Stimulated activated CD4-positive, alpha-beta T cell treated with anti-CD3 and anti-CD28 coated beads, Interleukin-4, amount 100 ng/mL, for 48 hours (primary cell): ENCODE data around the gene GRIK4.
A peak's percentile ranks its signal among the peaks of the same experiment; 100 is the strongest.
"Not testable (repeated sequence)": the region's sequence is repeated elsewhere in the genome, so short reads cannot be mapped to it uniquely, and the experiment has no call there.

ENCODE experiments used
- DNase-seq, 2 donors: peaks; one replicate each; pipeline ENCODE4 v3.0.0-alpha.2; 2020; ENCODE audit warnings: low read depth in 2 of 2

The GRIK4 gene, protein sequence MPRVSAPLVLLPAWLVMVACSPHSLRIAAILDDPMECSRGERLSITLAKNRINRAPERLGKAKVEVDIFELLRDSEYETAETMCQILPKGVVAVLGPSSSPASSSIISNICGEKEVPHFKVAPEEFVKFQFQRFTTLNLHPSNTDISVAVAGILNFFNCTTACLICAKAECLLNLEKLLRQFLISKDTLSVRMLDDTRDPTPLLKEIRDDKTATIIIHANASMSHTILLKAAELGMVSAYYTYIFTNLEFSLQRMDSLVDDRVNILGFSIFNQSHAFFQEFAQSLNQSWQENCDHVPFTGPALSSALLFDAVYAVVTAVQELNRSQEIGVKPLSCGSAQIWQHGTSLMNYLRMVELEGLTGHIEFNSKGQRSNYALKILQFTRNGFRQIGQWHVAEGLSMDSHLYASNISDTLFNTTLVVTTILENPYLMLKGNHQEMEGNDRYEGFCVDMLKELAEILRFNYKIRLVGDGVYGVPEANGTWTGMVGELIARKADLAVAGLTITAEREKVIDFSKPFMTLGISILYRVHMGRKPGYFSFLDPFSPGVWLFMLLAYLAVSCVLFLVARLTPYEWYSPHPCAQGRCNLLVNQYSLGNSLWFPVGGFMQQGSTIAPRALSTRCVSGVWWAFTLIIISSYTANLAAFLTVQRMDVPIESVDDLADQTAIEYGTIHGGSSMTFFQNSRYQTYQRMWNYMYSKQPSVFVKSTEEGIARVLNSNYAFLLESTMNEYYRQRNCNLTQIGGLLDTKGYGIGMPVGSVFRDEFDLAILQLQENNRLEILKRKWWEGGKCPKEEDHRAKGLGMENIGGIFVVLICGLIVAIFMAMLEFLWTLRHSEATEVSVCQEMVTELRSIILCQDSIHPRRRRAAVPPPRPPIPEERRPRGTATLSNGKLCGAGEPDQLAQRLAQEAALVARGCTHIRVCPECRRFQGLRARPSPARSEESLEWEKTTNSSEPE

DNA sequence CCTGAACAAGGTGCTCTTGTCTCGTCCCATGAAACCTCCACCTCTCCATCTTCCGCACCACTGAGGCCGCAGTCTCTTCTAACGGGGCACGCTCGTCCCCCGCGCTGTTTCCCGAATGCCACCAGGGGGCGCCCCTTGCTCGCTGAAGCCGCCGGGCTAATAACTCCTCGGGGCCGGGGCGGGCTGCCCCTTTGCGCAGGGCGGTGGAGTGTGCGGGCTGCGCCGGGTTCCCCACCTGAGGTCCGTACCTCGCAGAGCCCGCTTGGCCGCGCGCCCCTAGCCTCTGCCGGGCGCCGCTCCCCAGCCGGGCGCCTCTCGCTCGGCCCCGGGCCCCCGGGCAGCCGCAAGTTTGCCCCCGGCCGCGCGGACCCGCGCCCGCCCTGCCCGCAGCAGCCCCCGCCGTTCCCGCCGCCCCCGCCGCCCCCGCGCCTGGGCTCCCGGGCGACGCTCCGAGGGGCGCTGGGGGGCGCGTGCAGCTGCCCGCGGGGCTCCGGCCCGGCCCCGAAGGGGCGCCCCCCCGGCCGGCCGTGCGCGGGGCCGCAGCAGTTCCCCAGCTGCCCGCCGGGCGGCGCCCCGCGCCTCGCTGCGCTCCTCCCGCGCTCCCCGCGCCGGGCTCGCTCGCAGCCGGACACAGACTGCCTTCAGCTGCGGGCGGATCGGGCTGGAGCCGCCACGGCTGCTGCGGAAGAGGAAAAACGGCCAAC lies at the start of gene GRIK4:
TSS of gene GRIK4 (plus strand) at position 633 of the 704 bp plus-strand sequence. CDS start 148,571 bp downstream, outside the sequence.
- peak; percentile 67 to 79 for DNase-seq

DNA sequence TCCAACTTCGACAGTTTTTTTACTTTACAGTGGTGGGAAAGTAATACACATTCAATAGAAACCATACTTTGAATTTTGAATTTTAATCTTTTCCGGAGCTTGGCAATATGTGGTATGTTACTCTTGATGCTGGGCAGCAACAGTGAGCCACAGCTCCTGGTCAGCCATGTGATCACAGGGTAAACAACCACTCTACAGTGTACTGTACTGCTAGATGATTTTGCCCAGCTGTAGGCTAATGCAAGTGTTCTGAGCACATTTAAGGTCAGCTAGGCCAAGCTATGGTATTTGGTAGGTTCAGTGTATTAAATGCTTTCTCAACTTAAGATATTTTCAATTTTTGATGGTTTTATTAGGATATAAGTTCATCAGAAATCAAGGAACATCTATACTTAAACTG lies 48.7 kb upstream of the GRIK4 start:
- DNase-seq = no peak

DNA sequence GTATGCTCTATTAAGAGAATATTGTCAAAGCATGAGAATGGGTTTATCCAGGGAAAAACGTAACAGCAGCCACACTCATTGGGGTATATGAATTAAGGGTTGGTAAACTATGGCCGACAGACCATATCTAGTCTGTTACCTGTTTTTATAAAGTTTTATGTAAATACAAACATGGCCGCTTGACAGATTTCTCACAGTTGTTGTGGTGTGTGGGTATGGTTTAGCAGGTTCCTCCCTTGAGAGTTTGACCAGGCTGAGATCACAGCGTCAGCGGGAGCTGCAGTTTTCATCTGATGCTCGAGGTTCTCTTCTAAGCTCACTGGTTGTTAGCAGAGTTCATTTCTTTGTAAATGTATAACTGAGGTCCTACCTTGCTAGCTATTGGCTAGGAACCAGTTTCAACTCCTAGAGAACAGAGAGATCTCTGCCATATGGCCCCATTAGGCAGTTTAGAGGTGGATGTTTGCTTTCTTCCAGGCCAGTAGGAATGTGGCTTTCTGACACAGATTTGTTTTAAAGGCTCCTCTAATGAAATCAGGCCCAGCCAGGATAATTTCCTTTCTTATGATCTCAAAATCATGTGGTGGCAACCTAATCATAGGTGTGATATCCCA lies 45.5 kb upstream of the GRIK4 start:
- DNase-seq = no peak

DNA sequence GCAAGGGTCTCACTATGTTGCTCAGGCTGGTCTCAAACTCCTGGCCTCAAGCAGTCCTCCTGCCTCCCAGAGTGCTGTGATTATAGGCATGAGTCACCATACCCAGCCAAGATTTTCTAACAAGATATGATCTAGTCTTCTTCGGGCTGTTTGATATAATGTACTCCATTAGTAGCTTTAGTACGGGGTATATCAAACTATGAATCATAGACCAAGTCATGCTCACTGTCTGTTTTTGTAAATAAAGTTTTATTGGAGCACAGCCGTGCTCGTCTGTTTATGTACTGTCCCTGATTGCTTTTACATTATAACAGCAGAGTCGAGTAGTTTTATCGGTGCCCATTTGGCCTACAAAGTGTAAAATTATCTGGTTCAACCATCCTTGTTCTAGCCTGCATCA lies 43.9 kb upstream of the GRIK4 start:
- DNase-seq = no peak

DNA sequence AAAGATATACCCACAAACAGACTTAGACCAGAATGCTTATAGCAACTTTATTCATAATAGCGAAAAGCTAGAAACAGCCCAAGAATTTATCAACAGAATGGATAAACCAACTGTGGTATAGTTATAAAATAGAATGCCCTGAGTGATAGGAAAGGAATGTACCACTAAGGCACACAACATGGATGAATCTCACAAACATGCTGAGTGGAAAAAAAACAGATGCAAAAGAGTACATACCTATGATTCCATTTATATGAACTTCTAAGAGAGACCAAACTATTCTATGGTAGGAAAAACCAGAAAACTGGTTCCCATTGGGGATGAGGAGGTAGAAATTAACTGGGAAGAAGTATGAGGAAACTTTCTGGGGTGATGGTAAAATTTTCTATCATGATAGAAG lies 40.4 kb upstream of the GRIK4 start:
- DNase-seq = no peak

DNA sequence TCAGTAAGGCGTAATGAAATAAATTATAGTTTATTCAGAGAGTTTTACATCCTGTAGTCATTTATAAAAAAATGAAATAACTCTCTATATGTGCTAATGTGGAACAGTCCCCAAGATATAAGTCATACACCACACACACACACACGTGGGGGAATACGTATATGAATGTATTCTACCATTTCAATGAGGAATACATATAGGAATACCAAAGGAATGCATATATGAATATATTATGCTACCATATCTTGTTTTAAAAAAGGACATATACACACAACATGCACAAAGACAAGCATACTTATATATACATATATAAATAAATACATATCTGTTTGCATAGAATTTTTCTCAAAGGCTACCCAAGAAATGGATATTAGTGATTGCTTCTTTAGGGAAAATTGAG lies 39.6 kb upstream of the GRIK4 start:
- DNase-seq = no peak

DNA sequence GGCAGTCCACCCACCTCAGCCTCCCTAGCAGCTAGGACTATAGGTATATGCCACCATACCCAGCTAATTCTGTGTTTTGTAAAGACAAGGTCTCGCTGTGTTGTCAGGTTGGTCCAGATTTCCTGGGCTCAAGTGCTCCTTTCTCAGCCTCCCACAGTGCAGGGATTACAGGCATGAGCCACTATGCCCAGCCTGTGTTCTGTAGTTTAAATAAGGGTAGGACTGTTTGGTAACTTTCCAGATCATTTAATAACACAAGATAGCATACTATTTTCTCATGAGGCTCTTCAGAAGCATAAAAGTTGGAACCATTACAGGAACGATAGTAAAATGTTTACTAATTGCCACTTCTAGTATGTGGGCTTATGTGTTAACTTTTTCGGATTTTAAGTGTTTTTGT lies 38.0 kb upstream of the GRIK4 start:
- no peak for DNase-seq

DNA sequence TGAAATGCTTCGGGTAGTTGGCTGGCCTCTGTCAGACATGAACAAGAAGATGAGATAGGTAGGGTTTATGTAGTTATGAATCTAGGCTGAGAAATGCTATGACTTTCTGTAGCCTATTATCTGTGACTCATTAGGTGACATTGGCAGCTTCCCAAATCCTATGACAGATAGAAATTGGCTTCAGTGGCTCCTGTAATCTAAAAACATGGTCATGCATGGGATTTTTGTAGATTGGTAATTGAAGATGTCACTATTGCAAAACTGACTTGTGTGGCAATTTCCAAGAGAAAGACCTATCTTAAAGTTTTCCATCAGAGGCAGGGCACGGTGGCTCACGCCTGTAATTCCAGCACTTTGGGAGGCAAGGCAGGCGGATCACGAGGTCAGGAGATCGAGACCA lies 29.4 kb upstream of the GRIK4 start:
- no peak for DNase-seq

DNA sequence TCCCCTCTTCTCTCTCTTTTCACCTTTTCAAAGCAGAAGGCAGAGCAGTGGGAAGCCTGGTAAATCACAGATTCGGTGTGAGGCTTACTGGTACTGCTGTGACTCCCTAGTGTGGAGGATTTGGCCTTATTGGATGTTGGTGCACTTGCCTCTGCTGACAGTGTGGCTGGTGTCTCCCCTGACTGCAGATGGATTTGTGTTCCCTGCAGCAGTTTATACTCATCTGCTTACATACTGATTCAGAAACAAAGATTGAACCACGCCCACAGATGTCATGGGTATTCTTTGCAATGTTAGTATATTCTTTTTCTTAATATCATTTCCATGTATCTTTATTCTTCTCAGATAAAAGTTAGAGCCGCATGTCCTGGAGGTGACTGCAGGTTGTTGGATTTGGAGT lies 26.8 kb upstream of the GRIK4 start:
- DNase-seq = no peak

DNA sequence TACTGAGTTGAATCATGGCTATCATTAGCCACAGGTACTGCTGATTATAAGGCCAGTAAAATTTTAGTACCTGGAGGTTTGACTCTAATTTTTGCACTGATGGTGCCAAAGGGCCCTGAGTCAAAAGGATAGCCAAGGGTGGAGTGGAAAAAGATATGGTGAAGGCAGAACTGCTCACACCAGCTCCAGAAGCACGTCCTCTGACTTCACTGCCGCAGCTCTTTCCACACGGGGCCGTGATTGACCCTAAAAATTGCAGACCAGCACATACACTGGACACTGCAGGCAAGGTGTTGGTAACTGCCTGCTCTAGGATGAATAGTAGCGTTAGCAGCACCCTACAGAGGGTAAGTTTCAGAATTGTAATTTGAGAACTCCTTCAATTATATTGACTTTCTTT lies 25.4 kb upstream of the GRIK4 start:
- no peak for DNase-seq

DNA sequence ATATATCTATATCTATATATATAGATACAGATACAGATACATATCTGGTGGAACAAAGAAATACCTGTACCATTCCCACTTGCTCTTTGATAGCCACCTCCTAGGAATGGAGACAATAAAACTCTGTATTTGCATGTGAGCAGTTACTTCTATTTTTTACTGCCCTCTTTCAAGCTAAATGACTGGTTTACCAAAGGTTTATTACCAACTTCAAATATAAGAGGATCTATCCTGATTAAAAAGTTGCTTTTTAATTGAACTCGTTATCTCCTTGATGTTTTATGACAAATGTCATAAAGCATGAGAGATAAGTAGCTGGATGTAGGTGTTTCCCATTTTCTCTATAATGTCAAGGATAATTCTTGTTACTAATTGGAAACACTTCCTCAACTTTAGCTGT lies 21.7 kb upstream of the GRIK4 start:
- no peak for DNase-seq

DNA sequence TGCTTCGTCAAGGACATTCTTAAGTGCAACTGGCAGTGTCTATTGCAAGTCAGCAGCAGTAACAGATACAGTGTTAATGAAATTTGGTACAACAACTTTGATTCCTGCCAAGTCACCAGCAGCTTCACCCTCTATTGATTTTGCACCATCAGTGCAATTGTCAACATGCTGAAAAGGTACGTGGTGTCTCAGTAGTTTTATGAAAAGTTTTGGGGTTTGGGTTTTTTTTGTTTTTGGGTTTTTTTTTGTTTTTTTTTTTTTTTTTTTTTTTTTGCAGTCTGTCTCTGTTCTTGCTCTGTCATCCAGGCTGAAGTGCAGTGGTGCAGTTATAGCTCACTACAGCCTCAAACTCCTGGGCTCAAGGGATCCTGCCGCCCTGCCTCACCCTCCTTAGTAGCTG lies 19.1 kb upstream of the GRIK4 start:
- DNase-seq = no peak

DNA sequence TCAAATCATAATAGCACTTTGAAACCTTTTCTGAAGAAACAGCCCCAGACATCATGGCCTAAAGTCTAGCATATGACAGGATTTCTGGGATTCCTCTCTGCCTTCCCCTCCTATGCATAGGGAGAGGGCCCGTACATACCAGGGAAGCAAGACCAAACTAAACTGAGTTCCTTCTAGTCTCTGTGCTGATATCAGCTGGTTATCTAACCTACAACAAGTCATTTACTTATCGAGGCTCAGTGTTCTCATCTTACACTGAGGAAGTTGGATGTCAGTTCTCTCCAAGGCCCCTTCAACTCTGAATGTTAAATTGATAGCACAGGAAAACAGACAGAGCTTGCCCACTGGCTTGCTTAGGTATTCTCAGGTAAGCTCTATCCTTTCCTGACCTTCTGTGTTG lies 17.0 kb upstream of the GRIK4 start:
- DNase-seq = no peak

DNA sequence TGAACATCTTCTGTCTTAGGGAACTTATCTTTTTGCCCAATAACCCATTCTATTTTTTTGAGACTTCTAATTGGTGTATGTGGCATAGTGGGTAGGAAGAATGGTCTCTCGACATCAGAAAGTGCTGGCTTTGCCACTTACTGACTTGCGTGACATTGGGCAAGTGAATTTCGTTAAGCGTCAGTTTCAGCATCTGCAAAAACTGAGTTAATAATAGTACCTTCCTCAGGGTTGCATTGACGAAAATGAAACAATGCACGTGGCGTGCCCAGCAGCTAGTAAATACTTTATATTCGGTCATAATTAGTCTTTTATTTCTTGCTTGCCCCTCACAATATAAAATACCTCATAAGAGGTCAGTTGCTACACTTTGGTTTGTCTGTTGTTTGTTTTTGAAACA lies 12.5 kb upstream of the GRIK4 start:
- no peak for DNase-seq

DNA sequence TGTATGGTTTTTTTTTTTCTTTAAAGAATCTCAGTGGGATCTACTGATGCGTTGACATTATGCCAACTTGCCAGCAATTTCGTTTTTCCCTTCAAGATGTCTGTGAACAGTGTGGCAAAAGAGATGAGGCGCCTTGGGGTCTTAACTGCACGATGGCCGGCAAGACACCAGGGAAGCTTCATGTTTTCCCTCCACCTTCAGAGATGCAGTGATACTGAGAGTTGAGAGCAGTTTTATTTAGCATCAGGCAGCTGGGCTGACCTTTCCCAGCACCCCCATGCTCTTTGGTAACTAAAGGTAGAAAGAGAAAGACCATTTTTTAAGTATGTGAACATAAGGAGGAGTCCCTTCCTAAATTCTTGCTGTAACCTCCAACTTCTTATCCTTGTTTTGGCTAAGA lies 11.7 kb upstream of the GRIK4 start:
- no peak for DNase-seq

DNA sequence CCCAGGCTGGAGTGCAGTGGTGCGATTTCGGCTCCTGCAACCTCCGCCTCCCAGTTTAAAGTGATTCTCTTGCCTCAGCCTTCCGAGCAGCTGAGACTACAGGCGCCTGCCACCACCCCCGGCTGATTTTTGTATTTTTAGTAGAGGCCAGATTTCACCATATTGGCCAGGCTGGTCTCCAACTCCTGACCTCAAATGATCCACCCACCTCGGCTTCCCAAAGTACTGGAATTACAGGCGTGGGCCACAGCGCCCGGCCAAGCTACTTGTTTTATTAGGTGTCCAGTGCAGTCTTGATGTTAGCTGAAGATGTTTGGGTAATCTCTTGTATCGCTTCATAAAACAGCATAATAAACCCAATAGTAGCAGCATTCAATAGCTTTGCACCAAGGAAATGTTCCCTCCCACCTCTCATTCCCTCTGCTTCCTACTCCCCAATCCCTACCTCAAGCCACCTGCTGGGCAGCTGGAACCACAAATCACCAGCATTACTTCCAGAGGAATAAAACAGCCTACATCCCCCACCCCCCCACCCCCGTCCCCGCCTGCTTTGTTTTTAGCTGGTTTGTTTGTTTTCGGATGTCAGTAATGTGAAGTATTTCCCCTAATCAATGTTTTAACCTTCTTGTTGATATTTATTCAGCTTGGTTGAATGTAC lies 11.0 kb upstream of the GRIK4 start:
- DNase-seq = no peak

DNA sequence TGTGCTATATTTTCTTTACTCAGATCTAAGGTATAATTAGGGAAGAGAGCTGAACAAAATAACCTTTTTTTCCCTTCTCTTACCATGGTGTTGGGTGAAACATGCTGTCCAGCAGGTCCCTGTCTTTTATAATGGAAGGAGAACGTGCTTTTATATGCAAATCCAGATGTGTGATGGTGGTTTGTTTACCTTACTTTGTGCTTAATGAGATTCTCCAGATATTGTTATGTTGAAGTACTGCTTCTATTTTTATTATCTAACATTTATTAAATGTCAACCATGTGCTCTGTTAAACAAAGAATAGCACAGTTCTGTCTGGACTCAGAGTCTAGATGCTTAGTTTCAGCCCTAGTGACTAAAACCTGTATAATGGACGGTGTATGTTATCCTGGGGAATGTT lies 10.1 kb upstream of the GRIK4 start:
- no peak for DNase-seq

DNA sequence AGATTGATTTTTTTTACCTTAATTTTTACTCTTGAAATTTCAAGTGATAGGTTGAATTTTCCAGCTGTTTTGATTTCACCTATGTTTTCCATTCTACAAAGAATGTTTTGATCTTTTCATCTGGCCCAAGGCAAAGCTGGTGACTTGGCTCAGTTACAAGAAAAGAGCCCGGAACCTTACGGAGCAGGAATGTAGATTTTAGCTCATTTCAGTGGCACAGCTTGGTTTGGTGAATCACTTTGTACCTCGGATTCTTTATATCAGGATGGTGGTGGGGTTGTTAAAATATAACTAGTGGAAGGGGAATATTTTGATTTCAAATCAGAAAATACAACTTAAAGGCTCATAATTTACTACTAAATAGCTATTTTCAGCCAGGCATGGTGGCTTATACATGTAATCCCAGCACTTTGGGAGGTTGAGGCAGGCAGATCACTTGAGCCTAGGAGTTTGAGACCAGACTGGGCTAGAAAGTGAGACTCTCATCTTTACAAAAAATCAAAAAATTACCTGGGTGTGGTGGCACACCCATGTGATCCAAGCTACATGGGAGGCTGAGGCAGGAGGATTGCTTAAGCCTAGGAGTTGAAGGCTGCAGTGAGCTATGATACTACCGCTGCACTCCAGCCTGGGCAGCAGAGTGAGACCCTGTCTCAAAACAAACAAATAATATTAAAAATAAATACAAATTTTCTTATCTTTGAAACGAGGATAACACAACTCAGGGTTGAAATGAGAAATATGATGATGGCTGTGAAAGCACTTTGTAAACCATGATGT lies 9.4 kb upstream of the GRIK4 start:
- DNase-seq = no peak

DNA sequence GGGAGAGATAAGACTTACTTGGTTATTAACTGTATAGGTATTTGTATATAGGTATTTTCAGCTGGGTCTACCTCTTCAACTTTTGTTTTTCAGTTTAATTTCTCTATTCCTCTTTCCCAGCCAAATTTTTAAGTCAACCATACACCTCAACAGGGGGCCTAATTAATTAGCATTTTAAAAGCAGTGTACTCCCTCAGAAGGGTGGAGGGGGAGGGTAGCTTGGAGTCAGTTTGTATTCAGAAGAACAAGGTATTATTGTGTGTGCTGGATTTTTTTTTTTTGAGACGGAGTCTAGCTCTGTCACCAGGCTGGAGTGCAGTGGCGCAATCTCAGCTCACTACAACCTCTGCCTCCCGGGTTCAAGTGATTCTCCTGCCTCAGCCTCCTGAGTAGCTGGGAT lies 8.0 kb upstream of the GRIK4 start:
- DNase-seq = not testable (repeated sequence)

DNA sequence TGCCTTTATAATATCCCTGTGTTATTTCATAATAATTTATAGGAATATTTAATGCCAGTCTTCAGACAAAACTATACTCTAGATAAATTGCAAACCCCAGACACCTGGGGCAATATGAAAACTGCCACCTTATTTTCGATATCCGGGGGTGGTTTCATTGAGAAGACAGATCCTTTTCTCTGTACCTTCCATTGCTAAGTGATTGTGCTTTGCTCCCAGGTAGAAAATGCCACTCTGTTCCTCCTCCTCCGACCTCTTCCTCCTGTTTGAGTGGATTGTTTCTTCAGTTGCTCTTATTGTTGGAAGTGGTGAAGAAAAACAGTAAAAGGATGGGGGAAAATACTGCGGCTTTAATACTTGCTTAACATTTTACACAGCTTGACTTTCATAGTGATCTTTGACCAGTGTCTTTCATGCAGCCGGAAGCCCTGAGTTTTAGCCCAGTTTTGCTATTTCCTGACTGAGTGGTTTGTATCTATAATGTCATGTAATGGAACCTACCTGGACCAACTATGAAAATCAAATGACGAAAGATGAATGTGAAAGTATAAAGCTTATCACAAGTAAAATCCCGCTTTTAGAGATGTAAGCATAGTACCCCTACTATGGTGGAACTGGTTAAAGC lies 5.6 kb upstream of the GRIK4 start:
- DNase-seq = no peak
